Inflammatory macrophage (primary cell): Measurements from ENCODE around the gene LRRFIP2.

Experiments
- DNase-seq, 2 donors: peaks; one replicate each; pipeline ENCODE4 v3.0.0-alpha.2; 2020 to 2022

The LRRFIP2 gene

GRCh38 chr3:37112987-37113386, 61.4 kb downstream of the LRRFIP2 start:
- no peak for DNase-seq

DNA sequence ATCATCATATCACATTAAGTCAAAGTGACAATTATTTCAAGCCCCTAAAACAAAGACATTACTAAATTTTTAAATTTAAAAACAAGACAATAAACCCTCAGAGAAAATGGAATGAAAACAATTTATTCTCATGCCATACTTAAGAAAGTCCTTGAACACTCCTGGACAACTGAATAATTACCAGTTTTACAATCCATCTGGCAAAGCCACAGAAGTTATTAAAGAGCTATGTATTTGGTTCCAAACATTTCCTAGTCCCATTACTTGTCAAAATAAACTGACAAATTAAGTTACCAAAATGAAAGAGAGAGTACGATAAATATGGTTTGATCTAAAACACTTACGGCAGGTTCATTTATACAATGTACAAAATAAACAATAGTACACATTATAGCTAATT, 63.2 kb downstream of the LRRFIP2 start:
- no peak for DNase-seq

- DNase-seq: no peak
These were observed 66.5 kb downstream of the LRRFIP2 start for GRCh38 chr3:37107846-37108245.

DNA sequence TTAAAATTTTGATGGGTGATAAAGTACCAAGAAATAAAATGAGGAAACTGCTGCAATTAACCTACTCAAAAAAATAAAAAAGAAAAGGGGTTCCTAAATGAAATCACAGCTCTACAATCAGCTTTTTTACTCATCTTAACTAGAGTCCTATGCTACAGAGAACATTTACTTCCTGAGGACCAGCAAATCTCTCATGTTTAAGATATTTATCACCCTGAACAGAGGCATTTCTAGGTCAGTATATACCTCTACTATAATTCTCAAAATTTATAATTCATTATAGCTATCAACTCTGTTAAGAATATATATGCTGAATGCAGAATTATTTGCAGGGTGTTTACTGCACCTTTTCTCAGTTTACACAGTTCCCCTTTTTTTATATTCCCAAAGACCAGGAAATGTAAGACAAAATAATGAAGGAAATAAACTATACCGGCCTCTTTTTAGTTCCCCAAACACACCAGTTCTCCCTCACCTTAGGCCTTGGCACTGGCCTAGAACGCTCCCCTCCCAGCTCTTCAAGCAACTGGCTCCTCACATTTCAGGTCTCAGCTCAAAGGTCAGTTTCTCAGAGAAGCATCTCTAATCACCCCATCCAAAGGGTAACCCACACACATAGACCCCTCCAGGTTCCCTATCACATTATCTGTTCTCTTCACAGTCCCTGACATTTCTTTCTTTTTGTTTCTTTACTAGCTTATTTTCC, 71.1 kb downstream of the LRRFIP2 start:
- DNase-seq: no peak

GRCh38 chr3:37100411-37100810, 74.0 kb downstream of the LRRFIP2 start:
- no peak for DNase-seq

DNA sequence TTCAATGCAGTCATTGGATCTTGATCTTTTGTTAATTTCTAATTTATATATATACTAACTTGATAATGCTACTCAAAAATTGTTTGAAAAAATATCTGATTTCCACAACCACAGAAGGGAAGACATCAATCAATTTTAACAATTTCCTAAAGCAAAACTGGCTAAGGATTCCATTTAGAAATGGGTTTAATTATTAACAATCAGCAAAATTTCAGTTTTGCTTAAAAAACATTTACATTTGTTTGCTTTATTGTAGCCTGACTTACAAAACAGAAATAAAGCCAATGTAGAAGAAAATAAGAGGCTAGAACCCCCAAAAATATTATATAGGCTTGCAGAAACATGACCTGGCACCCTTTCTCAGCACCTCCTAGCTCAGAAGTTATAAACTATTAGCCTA, 74.9 kb downstream of the LRRFIP2 start:
- DNase-seq: no peak

DNA sequence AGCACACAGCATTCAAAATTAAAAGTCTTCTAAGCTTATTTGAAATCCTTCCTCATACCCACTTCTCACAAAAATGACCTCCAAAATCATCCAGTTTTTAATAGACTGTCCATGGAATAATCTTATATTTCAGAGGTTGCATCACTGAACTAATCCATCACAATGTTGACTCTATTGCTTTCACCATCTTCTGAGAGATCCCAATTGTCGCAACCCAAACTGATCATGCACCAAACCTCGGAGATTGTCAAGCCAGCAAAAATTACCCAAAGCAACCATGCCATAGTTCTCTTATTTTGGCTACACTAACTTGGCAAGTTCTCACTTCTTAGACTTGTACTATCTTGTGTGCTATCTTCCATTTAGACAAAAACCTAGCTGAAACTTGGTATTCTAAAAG, 75.5 kb downstream of the LRRFIP2 start:
- DNase-seq: no peak

DNA sequence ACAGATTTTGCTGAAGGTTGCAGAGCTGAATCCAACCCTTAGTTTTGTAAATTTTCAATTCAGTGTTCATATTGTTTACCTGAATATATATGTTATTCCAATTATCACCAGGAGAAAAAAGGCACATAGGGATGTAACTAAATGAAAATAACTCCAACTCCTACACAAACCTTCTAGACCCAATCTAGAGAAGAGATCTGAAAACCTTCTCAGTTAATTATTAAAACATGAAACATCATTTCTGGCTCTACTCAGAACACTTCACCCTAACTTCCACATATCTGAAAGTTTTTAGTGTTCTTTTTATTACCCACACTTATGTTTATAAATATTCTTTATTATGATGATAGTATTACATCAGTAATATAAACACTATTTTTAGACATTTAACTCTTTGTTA, 76.6 kb downstream of the LRRFIP2 start:
- no peak for DNase-seq

- DNase-seq: no peak
These were observed 77.4 kb downstream of the LRRFIP2 start for GRCh38 chr3:37096975-37097374.

- DNase-seq: no peak
These were observed 78.1 kb downstream of the LRRFIP2 start for GRCh38 chr3:37096288-37096687.

DNA sequence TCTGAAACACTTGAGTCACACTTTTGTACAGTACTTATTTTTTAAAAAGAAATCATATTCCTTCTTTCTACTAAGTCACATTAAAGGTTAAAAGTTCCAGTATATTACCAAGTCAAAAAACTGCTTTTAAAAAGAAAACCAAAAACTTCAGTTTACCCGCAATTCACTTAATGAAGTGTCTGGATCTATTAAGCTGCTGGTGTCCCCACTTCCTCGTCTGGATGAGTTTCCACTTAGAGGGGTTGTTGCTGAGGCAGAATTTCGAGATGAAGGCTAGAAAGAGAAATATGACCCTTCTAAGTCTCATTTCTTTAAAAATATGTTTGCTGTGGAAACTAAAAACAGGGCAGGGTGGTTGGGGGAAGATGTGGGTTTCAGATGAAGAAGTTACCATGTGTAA, 79.7 kb downstream of the LRRFIP2 start:
- no peak for DNase-seq

DNA sequence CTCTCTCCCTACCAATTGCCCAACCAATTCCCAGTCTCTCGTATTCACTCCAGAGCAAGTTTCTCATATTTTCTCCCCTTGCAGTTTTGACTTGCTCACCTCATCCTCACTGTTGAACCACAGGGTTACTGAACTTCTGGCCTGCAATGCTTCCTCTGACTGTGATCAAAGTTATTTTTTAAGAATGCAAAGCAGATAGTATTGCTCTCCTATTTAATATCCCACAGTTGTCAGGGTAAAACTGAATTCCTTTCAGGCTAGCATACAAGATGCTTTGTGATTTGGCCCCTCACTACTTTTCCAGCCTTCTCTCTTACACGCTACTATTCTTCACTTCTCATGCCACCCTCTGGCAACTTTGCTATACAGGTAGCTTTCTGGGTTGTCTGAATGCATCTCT, 80.9 kb downstream of the LRRFIP2 start:
- no peak for DNase-seq

DNA sequence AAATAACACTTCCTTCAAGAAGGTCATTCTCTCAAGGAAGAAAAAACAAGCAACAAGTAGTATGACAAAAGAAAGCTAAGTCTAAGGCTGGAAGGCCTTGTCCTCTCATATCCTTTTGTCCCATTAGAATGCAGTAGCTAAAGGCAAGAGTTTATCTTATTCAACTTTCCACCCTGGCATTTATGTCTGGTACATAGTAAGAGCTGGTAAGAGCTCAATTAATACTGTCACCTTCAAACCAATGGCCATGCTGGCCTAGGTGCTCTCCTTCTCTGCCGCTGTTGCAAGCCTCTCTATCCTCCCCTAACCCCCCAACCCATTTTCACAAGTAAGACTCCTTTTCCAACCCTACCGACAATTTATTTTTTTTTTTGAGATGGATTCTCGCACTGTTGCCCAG, 81.9 kb downstream of the LRRFIP2 start:
- DNase-seq: no peak

DNA sequence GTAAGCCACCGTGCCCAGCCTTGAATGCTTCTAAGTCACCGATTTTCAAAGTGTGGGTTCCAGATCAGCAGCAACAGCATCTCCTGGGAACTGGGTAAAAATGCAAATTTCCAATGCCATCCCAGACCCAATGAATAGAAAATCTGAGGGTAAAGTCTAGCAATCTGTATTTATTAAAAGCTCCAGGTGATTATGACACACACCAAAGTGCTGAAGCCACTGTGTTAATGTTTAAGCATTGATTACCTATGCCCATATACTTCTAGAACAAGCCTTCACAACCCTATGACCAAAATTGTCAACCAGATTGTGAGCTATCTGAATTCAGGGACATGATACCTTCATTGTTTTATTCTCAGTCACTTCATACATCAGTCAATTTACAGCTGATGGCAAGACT, 86.5 kb downstream of the LRRFIP2 start:
- no peak for DNase-seq

- no peak for DNase-seq
These were observed 87.5 kb downstream of the LRRFIP2 start for GRCh38 chr3:37086918-37087317.

- DNase-seq: no peak
These were observed 92.1 kb downstream of the LRRFIP2 start for GRCh38 chr3:37082317-37082716.

DNA sequence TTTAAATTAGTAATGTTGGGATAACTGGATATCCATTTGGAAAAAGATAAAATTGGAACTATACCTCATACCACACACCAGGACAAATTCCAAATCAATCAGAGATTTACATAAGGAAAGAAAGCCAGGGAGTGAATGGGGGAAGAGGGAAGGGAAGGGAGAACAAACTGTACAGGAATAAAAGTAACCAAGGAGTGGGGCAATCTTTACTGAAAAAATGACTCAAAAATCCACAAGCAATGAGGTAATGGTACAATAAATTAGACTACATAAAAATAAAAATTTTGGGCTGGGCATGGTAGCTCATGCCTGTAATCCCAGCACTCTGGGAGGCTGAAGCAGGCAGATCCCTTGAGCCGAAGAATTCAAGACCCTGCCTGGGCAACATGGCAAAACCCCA, 98.4 kb downstream of the LRRFIP2 start:
- no peak for DNase-seq

DNA sequence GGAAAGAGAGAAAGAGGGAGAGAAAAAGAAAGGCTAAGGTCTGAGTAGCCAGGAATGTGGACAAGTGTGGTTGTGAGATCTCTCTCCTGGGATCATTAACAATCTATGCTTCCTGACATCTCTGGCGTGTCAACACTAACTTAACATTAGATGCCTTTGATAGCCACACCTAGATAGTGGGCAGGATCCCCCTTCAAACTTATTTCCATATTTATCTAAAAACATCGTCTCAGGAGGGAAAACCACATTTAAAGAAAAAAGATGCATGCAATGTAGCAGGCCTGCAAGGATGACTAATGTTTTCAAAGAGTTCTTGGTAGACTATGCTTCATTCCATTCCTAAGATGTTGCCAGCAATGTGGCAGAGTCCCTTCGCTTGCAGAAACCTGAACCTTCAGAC, 100.2 kb downstream of the LRRFIP2 start:
- no peak for DNase-seq

- DNase-seq: no peak
These were observed 101.5 kb downstream of the LRRFIP2 start for GRCh38 chr3:37072892-37073291.

GRCh38 chr3:37071921-37072320, 102.5 kb downstream of the LRRFIP2 start:
- DNase-seq: no peak

GRCh38 chr3:37068031-37068430, 106.4 kb downstream of the LRRFIP2 start:
- DNase-seq: no peak

GRCh38 chr3:37067577-37067976, 106.8 kb downstream of the LRRFIP2 start:
- no peak for DNase-seq

- no peak for DNase-seq
These were observed 109.6 kb downstream of the LRRFIP2 start for GRCh38 chr3:37064747-37065146.

GRCh38 chr3:37058117-37058516, 116.3 kb downstream of the LRRFIP2 start:
- DNase-seq: no peak

GRCh38 chr3:37056826-37057225, 117.6 kb downstream of the LRRFIP2 start:
- DNase-seq: no peak
